H1 (cell line): ENCODE results near the gene SLC25A48. TPM values are rescaled to one million over a fixed set of nuclear protein-coding genes. Genes with fewer than 3 reads are reported as not detected.

Experiments used
- CTCF ChIA-PET: fragments of 300-600 bp; sonication (Branson Sonifier 250); formaldehyde crosslinking; loops from one replicate; lab custom pipeline; 2021; ENCODE audit not compliant: partially characterized antibody; lab: Charles Lee
- POLR2A ChIA-PET: fragments of 300-600 bp; sonication (Branson Sonifier 250); formaldehyde crosslinking; loops from one replicate; lab custom pipeline; 2021; ENCODE audit warnings: inconsistent platforms; ENCODE audit not compliant: partially characterized antibody; lab: Charles Lee
- DNase-seq, 2 experiments: peaks; one replicate each; pipeline versions ENCODE4 v3.0.0 to v3.0.0-alpha.2; 2010 to 2022; ENCODE audit warnings: low spot score in 2 of 2, low read depth in 1 of 2, mixed read lengths in 1 of 2
- FAIRE-seq: peaks from 2 replicates; lab custom pipeline; 2011; peaks lifted over from hg19 to GRCh38; lab: Jason Lieb, UNC
- H2AFZ ChIP-seq: 2 replicates; pipeline ENCODE4 v1.8.1; 2012; ENCODE audit warnings: low read length, inconsistent platforms
- H2AK5ac ChIP-seq: 2 replicates; pipeline ENCODE4 v1.6.1; 2013; ENCODE audit warnings: low read depth, low read length
- H2BK120ac ChIP-seq: replicated peaks from 2 replicates; pipeline ENCODE3; 2013; ENCODE audit warnings: low read depth, low read length, inconsistent platforms
- H2BK12ac ChIP-seq: 2 replicates; pipeline ENCODE4 v1.6.1; 2013; ENCODE audit warnings: low read depth, low read length
- H2BK15ac ChIP-seq: 2 replicates; pipeline ENCODE4 v1.6.1; 2013; ENCODE audit warnings: low read length
- H2BK20ac ChIP-seq: 2 replicates; pipeline ENCODE4 v1.6.1; 2013; ENCODE audit warnings: low read length
- H2BK5ac ChIP-seq: 2 replicates; pipeline ENCODE4 v1.6.1; 2013; ENCODE audit warnings: low read depth, low read length
- H3K14ac ChIP-seq: 2 replicates; pipeline ENCODE4 v1.6.1; 2013; ENCODE audit warnings: inconsistent platforms; ENCODE audit not compliant: insufficient read length
- H3K18ac ChIP-seq: 2 replicates; pipeline ENCODE4 v1.6.1; 2013; ENCODE audit warnings: low read length; ENCODE audit errors: extremely low read depth
- H3K23ac ChIP-seq: 2 replicates; pipeline ENCODE4 v1.6.1; 2013; ENCODE audit warnings: inconsistent platforms; ENCODE audit not compliant: insufficient read length
- H3K23me2 ChIP-seq: 2 replicates; pipeline ENCODE4 v1.6.1; 2013; ENCODE audit warnings: low read depth, low read length
- H3K27ac ChIP-seq: 2 replicates; pipeline ENCODE4 v1.6.1; 2011; ENCODE audit warnings: low read depth, low read length, inconsistent platforms
- H3K27me3 ChIP-seq, 4 experiments: replicated peaks in 1 of 4; 1 replicate in 1 of 4; 2 replicates in 3 of 4; pipeline versions ENCODE4 v1.6.1 to v1.8.1; 2011 to 2013; ENCODE audit warnings: low read length in 3 of 4, mild to moderate bottlenecking in 3 of 4, inconsistent platforms in 2 of 4, mixed read lengths in 2 of 4, moderate library complexity in 1 of 4; ENCODE audit not compliant: control insufficient read depth in 3 of 4, insufficient read depth in 3 of 4; ENCODE audit errors: extremely low read depth in 1 of 4
- H3K36me3 ChIP-seq, 4 experiments: 2 replicates each; pipeline versions ENCODE4 v1.6.1 to v1.8.1; 2011 to 2013; ENCODE audit warnings: mild to moderate bottlenecking in 4 of 4, low read length in 3 of 4, moderate library complexity in 2 of 4, control low read depth in 1 of 4, inconsistent platforms in 1 of 4; ENCODE audit not compliant: insufficient read depth in 4 of 4, control insufficient read depth in 2 of 4
- H3K4ac ChIP-seq: replicated peaks from 2 replicates; pipeline ENCODE3; 2013; ENCODE audit warnings: low read length, low read depth, mixed read lengths, inconsistent platforms; ENCODE audit not compliant: insufficient read length
- H3K4me1 ChIP-seq, 4 experiments: replicated peaks in 1 of 4; 1 replicate in 1 of 4; 2 replicates in 3 of 4; pipeline versions ENCODE4 v1.6.1 to v1.8.1; 2011 to 2013; ENCODE audit warnings: low read length in 3 of 4, inconsistent platforms in 2 of 4, mixed read lengths in 1 of 4; ENCODE audit not compliant: insufficient read depth in 4 of 4, control insufficient read depth in 3 of 4
- H3K4me2 ChIP-seq, 2 experiments: 2 replicates each; pipeline versions ENCODE4 v1.6.1 to v1.8.1; 2011 to 2013; ENCODE audit warnings: low read depth in 2 of 2, low read length in 2 of 2, control low read depth in 1 of 2, inconsistent platforms in 1 of 2, mild to moderate bottlenecking in 1 of 2; ENCODE audit not compliant: insufficient read depth in 1 of 2
- H3K4me3 ChIP-seq, 4 experiments: fragments of 200-600, 300-600 bp in 1 of 4; sonication (generic), shearing (Covaris generic), sonication (Bioruptor Twin) in 1 of 4; 2 replicates each; pipeline versions ENCODE4 v1.5.1 to v1.8.1; 2011 to 2016; ENCODE audit warnings: low read length in 4 of 4, low read depth in 3 of 4, control low read depth in 2 of 4, inconsistent platforms in 2 of 4, mild to moderate bottlenecking in 2 of 4, mixed read lengths in 1 of 4, moderate library complexity in 1 of 4; ENCODE audit not compliant: insufficient read depth in 2 of 4; ENCODE audit errors: extremely low read depth in 1 of 4
- H3K56ac ChIP-seq: replicated peaks from 2 replicates; pipeline ENCODE3; 2013; ENCODE audit warnings: low read depth, mild to moderate bottlenecking, mixed read lengths, low read length, inconsistent platforms; ENCODE audit not compliant: insufficient read length
- H3K79me1 ChIP-seq: 2 replicates; pipeline ENCODE4 v1.6.1; 2013; ENCODE audit warnings: low read depth, low read length, control low read depth
- H3K79me2 ChIP-seq, 2 experiments: 2 replicates each; pipeline versions ENCODE4 v1.6.1 to v1.8.1; 2012 to 2013; ENCODE audit warnings: low read length in 2 of 2, mild to moderate bottlenecking in 2 of 2, inconsistent platforms in 1 of 2; ENCODE audit not compliant: insufficient read depth in 2 of 2, control insufficient read depth in 1 of 2
- H3K9ac ChIP-seq, 4 experiments: replicated peaks in 1 of 4; 1 replicate in 1 of 4; 2 replicates in 3 of 4; pipeline versions ENCODE4 v1.6.1 to v1.8.1; 2011 to 2013; ENCODE audit warnings: low read depth in 3 of 4, low read length in 3 of 4, control low read depth in 2 of 4, mild to moderate bottlenecking in 2 of 4, moderate library complexity in 2 of 4, inconsistent platforms in 1 of 4; ENCODE audit errors: extremely low read depth in 1 of 4
- H3K9me3 ChIP-seq, 2 experiments: 2 replicates each; pipeline versions ENCODE4 v1.6.1 to v1.8.1; 2012 to 2013; ENCODE audit warnings: mild to moderate bottlenecking in 2 of 2, moderate library complexity in 2 of 2, control low read depth in 1 of 2, inconsistent platforms in 1 of 2, low read depth in 1 of 2, low read length in 1 of 2, mixed read lengths in 1 of 2; ENCODE audit not compliant: insufficient read depth in 2 of 2
- H4K20me1 ChIP-seq, 2 experiments: replicated peaks in 1 of 2; 2 replicates each; pipeline versions ENCODE3 to v1.8.1; 2011 to 2013; ENCODE audit warnings: inconsistent platforms in 2 of 2, low read length in 2 of 2, mild to moderate bottlenecking in 1 of 2; ENCODE audit not compliant: insufficient read depth in 2 of 2, control insufficient read depth in 1 of 2
- H4K5ac ChIP-seq: 2 replicates; pipeline ENCODE4 v1.6.1; 2013; ENCODE audit warnings: low read length, low read depth, mixed read lengths, inconsistent platforms; ENCODE audit not compliant: insufficient read length
- H4K8ac ChIP-seq: 2 replicates; pipeline ENCODE4 v1.8.0; 2013; ENCODE audit warnings: mild to moderate bottlenecking, moderate library complexity, low read length, inconsistent platforms; ENCODE audit not compliant: insufficient read depth; ENCODE audit errors: extremely low read depth
- H4K91ac ChIP-seq: replicated peaks from 2 replicates; pipeline ENCODE3; 2013; ENCODE audit warnings: low read length, mixed read lengths, inconsistent platforms; ENCODE audit not compliant: insufficient read length
- CBX8 ChIP-seq: fragments of 300-800, 300-1000 bp; sonication (generic); IDR thresholded peaks from 2 replicates; pipeline ENCODE4 v1.7.1; 2016; ENCODE audit warnings: low read depth, low read length, borderline replicate concordance
- CREB1 ChIP-seq: IDR thresholded peaks from 2 replicates; pipeline ENCODE4 v1.6.1; 2012; ENCODE audit warnings: inconsistent platforms
- E2F6 ChIP-seq: IDR thresholded peaks from 2 replicates; pipeline ENCODE4 v1.6.1; 2012; ENCODE audit warnings: inconsistent platforms
- POLR2A ChIP-seq, 2 experiments: IDR thresholded peaks; 1 replicate in 1 of 2; 2 replicates in 1 of 2; pipeline ENCODE4 v1.6.1; 2011; ENCODE audit warnings: low read depth in 2 of 2, low read length in 2 of 2, mild to moderate bottlenecking in 2 of 2; ENCODE audit errors: control extremely low read depth in 1 of 2
- RFX5 ChIP-seq: IDR thresholded peaks from 2 replicates; pipeline ENCODE4 v1.6.1; 2011; ENCODE audit warnings: low read depth, low read length, improper control_type of control experiment, borderline replicate concordance
- RXRA ChIP-seq: IDR thresholded peaks from 2 replicates; pipeline ENCODE4 v1.6.1; 2011; ENCODE audit warnings: low read depth, mild to moderate bottlenecking, low read length, moderate library complexity; ENCODE audit not compliant: insufficient read depth
- TAF1 ChIP-seq: IDR thresholded peaks from 2 replicates; pipeline ENCODE4 v1.6.1; 2011; ENCODE audit warnings: mild to moderate bottlenecking, low read depth, low read length
- TBP ChIP-seq: IDR thresholded peaks from 2 replicates; pipeline ENCODE4 v1.6.1; 2011; ENCODE audit warnings: low read depth, low read length, improper control_type of control experiment
- TCF12 ChIP-seq: IDR thresholded peaks from 2 replicates; pipeline ENCODE4 v1.6.1; 2011; ENCODE audit warnings: low read depth, mild to moderate bottlenecking, low read length
- WGBS, 2 experiments: shearing (Covaris generic) in 1 of 2; methylation state at CpG; one replicate each; pipeline versions ENCODE4 v1.1.6 to v1.1.7; 2013 to 2015; ENCODE audit warnings: low lambda C conversion rate in 2 of 2, mixed read lengths in 2 of 2, inconsistent platforms in 1 of 2, low coverage in 1 of 2, missing lambda C conversion rate in 1 of 2; ENCODE audit not compliant: insufficient replicate concordance in 2 of 2, insufficient coverage in 1 of 2, insufficient read length in 1 of 2; ENCODE audit errors: extremely low coverage in 1 of 2, missing lambda C conversion rate in 1 of 2; 5-methylcytosine and 5-hydroxymethylcytosine counted together
- polyA plus RNA-seq, 7 experiments: library from polyadenylated mRNA; depleted of rRNA in 3 of 7; stranded (reverse) in 5 of 7; unstranded in 2 of 7; fragments of >200 nt in 5 of 7; fragments of 200-250 nt in 2 of 7; gene quantifications; 1 replicate in 5 of 7; 2 replicates in 1 of 7; 4 replicates in 1 of 7; pipeline versions ENCODE4 v1.2.1 to v1.2.3, GENCODE V29; 2011 to 2013; ENCODE audit warnings: missing spikeins in 2 of 7, mixed read lengths in 2 of 7
- total RNA-seq: library from RNA; stranded (reverse); fragmentation: NEBNext Ultra II Directional; extraction: Animal tissue kit (Norgen Biotek cat#: 25700); gene quantifications from 2 replicates; pipeline ENCODE4 v1.2.1, GENCODE V29; 2021

SLC25A48 gene
- total and polyA plus RNA-seq, 2 of the 8 experiments (the other 6 are each of a cell fraction or from before 2014, with no cell fraction given) = 1.3 to 1.8 TPM

GRCh38 chr5:135876146-135876545 is 41.7 kb downstream of the SLC25A48 start:
- ChIA-PET CTCF (interaction anchor here (1.2 to 3.6 kb wide), 7 partner anchors 10 to 310 kb away, joined by 3 to 18 read pairs (median 4); no protein-coding TSS in a partner anchor), POLR2A (interaction anchor here (1.1 kb wide), 1 partner anchor 10 kb away, joined by 3 read pairs; no protein-coding TSS in a partner anchor)
- no peak overlapping the region for H2BK5ac ChIP-seq
- H4K5ac ChIP-seq = no peak overlapping the region
- H4K20me1 ChIP-seq = no peaks in the 10 kb centered on the region
- H3K36me3 ChIP-seq = no peaks in the 10 kb centered on the region
- H2BK15ac ChIP-seq = no peak overlapping the region
- H2BK20ac ChIP-seq = no peak overlapping the region
- H2AFZ ChIP-seq = no peak overlapping the region
- H3K4me2 ChIP-seq = no peak overlapping the region
- H2BK120ac ChIP-seq = no peak overlapping the region
- FAIRE-seq (no peak), DNase-seq (no peak)
- H3K4me3 ChIP-seq = no peak overlapping the region
- 92% methylated on average over 5 of the region's 5 CpGs; no CpG with 5 or more reads in 1 of the 2 experiments for WGBS, 2 experiments
- H3K79me1 ChIP-seq = no peaks in the 10 kb centered on the region
- H3K14ac ChIP-seq = no peak overlapping the region
- H3K56ac ChIP-seq = no peak overlapping the region
- peaks cover 0 to 5% (median 3%) of the 10 kb centered on the region in 4 experiments; a peak in 5 of 7 replicates for H3K4me1 ChIP-seq
- no peaks in the 10 kb centered on the region for H3K9me3 ChIP-seq
- H3K79me2 ChIP-seq = no peaks in the 10 kb centered on the region
- H3K27ac ChIP-seq = no peak overlapping the region
- no peaks in the 10 kb centered on the region for H3K23me2 ChIP-seq
- no peak overlapping the region for H3K18ac ChIP-seq
- no peak overlapping the region for H4K91ac ChIP-seq
- H3K9ac ChIP-seq = no peak overlapping the region
- no peak overlapping the region for H3K4ac ChIP-seq
- no peaks in the 10 kb centered on the region for H3K27me3 ChIP-seq
- no peak overlapping the region for H3K23ac ChIP-seq
- no peak overlapping the region for H4K8ac ChIP-seq
- H2AK5ac ChIP-seq = no peak overlapping the region
- no peak overlapping the region for H2BK12ac ChIP-seq
- TF ChIP-seq TBP = no peak
- TF ChIP-seq E2F6 = no peak
- TF ChIP-seq CBX8 = no peak
- no peak for TF ChIP-seq CREB1
- no peak for TF ChIP-seq TAF1
- no peak for TF ChIP-seq RXRA
- TF ChIP-seq RFX5 = no peak
- TF ChIP-seq POLR2A (IDR thresholded peaks at IDR 0.05; ENCODE audit: control extremely low read depth in 1 of 2, low read depth in 2 of 2, low read length in 2 of 2) = no peak
- TF ChIP-seq TCF12 = no peak
